ENCODE measurements around the gene NDUFV3. TPM values are rescaled to one million over a fixed set of nuclear protein-coding genes. Genes with fewer than 3 reads are reported as not detected.
"Not testable (repeated sequence)": the region's sequence is repeated elsewhere in the genome, so short reads cannot be mapped to it uniquely, and the experiment has no call there.

The NDUFV3 gene
- total RNA-seq, 2 experiments from 2014 or later: 11.5 to 12.5 TPM

GRCh38 chr21:42958122-42958521, 65.0 kb downstream of the NDUFV3 start:
- H3K36me3 Mint-ChIP-seq (ENCODE audit: low read depth); CTCF ChIA-PET; H3K27ac Mint-ChIP-seq: not testable (repeated sequence)

GRCh38 chr21:42959728-42960127, 66.6 kb downstream of the NDUFV3 start:
- Mint-ChIP-seq H3K36me3 (ENCODE audit: low read depth) (no peaks in the 10 kb centered on the region), H3K9me3 (no peaks in the 10 kb centered on the region), H3K27me3 (ENCODE audit: low read depth) (no peaks in the 10 kb centered on the region), H3K4me3 (no peak overlapping the region), H3K4me1 (ENCODE audit: low read depth) (no peaks in the 10 kb centered on the region), H3K27ac (no peak overlapping the region)
- DNase-seq: no peak
- intact Hi-C loops (cut with micrococcal nuclease): no loop called here
- CTCF ChIA-PET: interaction anchor here (1.1 kb wide), 1 partner anchor 36 kb away, joined by 3 read pairs; no protein-coding TSS in a partner anchor

More at GRCh38 chr21:42958122-42958521, 65.0 kb downstream of the NDUFV3 start:
- intact Hi-C loops (cut with micrococcal nuclease); H3K4me3 Mint-ChIP-seq; H3K9me3 Mint-ChIP-seq; H3K4me1 Mint-ChIP-seq (ENCODE audit: low read depth); DNase-seq; H3K27me3 Mint-ChIP-seq (ENCODE audit: low read depth): not testable (repeated sequence)

GRCh38 chr21:42962380-42963007, 69.4 kb downstream of the NDUFV3 start:
- H3K9me3 Mint-ChIP-seq: no peaks in the 10 kb centered on the region
- no peaks in the 10 kb centered on the region for H3K27me3 Mint-ChIP-seq (ENCODE audit: low read depth)
- no peaks in the 10 kb centered on the region for H3K36me3 Mint-ChIP-seq (ENCODE audit: low read depth)
- CTCF ChIA-PET: no interaction called here
- H3K4me3 Mint-ChIP-seq: no peak overlapping the region
- no peak for DNase-seq
- H3K27ac Mint-ChIP-seq: no peak overlapping the region
- intact Hi-C loops (cut with micrococcal nuclease): no loop called here
- H3K4me1 Mint-ChIP-seq (ENCODE audit: low read depth): no peaks in the 10 kb centered on the region

Small RNA genes lying within 50 kb of the gene (microRNA-seq; reads per million reads assigned to microRNA genes)
- gene MIR5692B (ENCODE audit: borderline microRNAs expressed, borderline replicate concordance): not detected

Other genes starting within 250 kb of the NDUFV3 start
- 1 to 10 TPM; 6.3 to 7.4 TPM for gene PDE9A, start 239.7 kb upstream of the NDUFV3 start, total RNA-seq
- 10 to 100 TPM; 38.6 to 38.7 TPM for gene WDR4, start 13.8 kb upstream of the NDUFV3 start, total RNA-seq
- under 1 TPM in 1 of 2 experiments, not detected in 1; 0.17 TPM for gene ERVH48-1, start 32.3 kb downstream of the NDUFV3 start, total RNA-seq
- gene PKNOX1, start 81.3 kb downstream of the NDUFV3 start, total RNA-seq: 10 to 100 TPM; 15.1 to 17.6 TPM
- 100 to 1,000 TPM; 113 to 117 TPM for gene CBS, start 182.5 kb downstream of the NDUFV3 start, total RNA-seq
- 10 to 100 TPM; 50.0 to 80.7 TPM for gene U2AF1, start 214.3 kb downstream of the NDUFV3 start, total RNA-seq